ENCODE data around the gene RTN4IP1.
A peak's percentile ranks its signal among the peaks of the same experiment; 100 is the strongest.
"Not testable (repeated sequence)": the region's sequence is repeated elsewhere in the genome, so short reads cannot be mapped to it uniquely, and the experiment has no call there.

RTN4IP1 gene

GRCh38 chr6:106629103-106629858 is at the start of gene RTN4IP1, which contains the start of gene QRSL1:
Gene RTN4IP1 (minus strand): TSS chr6:106629498. CDS start chr6:106629021, 477 bp downstream.
Gene QRSL1 (plus strand): TSS chr6:106629578. CDS start chr6:106629682, 104 bp downstream.
- peak; percentile 94 for DNase-seq

DNA sequence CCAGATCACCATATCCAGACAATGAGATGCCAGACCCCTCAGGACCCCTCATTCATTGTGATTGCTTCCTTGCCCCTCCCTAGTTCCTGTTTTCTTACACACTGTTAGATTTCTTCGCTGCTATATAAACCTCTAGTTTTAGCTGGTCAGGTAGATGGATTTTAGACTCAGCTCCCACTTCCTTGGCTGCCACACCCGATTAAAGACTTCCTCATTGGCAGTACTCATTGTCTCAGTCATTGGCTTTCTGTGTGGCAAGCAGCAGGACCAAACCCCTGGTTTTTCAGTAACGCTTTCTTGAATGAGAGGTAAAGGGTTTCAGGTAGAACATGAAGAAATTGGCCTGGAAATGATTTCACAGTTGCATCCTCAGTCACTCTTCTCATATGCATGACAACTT is 48.0 kb upstream of the RTN4IP1 start:
- no peak for DNase-seq

- DNase-seq: no peak
These were observed 45.4 kb upstream of the RTN4IP1 start for GRCh38 chr6:106674541-106675229.

DNA sequence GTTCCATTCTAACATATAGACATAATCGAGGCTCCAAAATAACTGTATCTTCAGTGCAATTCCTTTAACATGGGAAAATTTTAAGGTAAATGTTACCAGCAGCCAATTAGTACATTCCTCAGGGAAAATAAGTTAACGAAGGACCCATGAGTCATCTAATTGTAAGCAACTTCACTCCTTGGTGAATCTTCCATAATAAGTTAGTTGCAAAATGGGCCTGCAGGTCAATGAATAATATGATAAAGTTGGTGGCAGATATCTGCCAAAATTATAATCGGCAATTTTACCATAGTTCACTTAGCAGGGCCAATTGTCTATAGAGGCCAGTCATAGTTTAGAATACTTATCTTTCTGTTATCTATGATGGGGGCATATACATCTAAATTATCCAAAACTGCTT is 42.4 kb upstream of the RTN4IP1 start:
- DNase-seq: no peak

- DNase-seq: no peak
These were observed 40.9 kb upstream of the RTN4IP1 start for GRCh38 chr6:106670236-106670635.

DNA sequence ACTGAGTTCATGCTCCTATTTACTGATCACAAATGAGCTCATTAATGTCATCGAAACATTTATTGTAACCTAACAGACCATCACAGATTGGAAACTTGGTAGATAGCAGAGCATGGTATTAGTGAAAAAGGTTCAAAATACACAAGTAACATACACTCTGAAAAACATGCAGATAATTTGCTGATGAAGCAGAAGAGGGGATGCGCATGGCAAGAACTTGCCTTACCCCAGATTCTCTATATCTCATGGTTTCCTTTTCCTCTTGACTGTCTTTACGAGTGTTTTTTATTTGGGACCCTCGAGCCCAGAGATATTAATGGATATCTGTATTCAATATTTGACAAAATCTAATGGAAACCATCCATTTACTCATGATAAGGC is 37.7 kb upstream of the RTN4IP1 start:
- no peak for DNase-seq

- DNase-seq: no peak
These were observed 37.2 kb upstream of the RTN4IP1 start for GRCh38 chr6:106666282-106667021.

DNA sequence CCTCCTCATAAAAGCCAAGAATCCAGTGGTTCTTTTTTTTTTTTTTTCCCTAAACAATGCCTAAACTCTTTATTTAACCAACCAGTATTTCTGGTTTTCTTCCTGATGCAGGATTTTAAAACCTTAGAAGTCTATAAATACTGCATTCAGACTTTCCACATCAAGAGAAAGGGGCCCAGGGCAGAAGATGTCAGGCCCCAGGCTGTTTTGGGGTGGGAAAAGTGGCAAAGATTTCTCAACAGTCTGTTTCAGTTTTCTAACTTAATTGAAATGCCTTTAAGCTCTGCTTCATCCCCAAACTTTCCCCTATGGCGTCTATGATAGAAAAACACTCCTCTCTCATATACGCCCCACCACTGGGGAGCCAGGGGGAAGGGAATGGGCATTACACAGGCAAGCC is 33.2 kb upstream of the RTN4IP1 start:
- DNase-seq: no peak

DNA sequence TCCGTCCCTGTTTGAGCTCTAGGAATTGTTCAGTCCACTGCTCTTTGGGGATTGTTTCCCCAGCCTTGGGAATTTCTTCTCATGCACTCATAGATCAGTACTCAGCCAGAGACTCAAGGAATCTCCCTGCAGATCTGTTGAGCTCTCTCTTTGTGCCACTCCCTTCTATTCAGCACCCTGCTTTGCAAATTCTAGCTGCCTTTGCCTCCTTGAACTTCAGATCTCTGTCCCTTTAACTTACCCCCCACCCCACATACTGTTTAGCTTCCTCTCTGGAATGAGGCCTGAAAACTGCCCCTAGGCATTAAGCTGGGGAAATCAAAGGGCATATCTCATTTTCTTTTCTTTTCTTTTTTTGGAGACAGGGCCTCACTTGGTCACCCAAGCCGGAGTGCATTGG is 30.6 kb upstream of the RTN4IP1 start:
- DNase-seq: no peak

- DNase-seq: no peak
These were observed 29.2 kb upstream of the RTN4IP1 start for GRCh38 chr6:106658469-106658868.

GRCh38 chr6:106648651-106649308 is 19.5 kb upstream of the RTN4IP1 start:
- DNase-seq: no peak

DNA sequence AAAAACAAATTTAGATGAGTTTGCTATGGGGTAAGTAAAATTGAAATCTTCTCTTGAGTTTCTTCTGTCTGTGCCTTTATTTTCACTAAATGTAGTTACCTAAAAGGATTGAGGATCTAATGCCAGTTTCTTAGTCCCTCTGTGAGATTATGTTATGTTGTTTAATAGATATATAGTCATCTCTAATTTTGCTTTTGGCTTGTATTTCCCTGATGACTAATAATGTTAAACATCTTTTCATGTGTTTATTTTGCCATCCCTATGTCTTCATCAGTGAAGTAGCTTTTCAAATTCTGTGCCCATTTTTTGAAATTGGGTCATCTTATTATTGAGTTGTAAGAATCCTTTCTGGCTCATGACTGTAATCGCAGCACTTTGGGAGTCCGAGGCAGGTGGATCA is 13.8 kb upstream of the RTN4IP1 start:
- DNase-seq: no peak

- DNase-seq: peak; percentile 4
These were observed 13.2 kb upstream of the RTN4IP1 start for GRCh38 chr6:106642476-106642875.

DNA sequence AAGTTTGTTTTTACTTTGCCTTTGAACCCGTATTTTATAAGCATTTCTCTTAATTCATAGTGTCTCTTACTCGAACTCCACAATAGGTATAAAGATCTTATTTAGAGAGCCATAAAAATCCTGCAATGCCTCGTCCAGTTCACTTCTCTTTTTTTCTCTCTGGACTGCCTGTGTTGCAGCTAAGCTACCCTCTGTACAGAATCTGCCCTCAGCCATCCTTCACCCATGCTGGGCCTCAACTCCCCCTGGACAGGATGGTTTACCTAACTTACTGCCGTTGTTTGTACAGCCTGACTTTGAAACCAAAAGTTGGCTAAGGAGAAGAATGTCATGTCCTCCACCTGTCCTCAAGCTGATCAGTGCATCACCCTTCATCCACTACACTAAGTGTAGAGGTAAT is 10.5 kb upstream of the RTN4IP1 start:
- no peak for DNase-seq

DNA sequence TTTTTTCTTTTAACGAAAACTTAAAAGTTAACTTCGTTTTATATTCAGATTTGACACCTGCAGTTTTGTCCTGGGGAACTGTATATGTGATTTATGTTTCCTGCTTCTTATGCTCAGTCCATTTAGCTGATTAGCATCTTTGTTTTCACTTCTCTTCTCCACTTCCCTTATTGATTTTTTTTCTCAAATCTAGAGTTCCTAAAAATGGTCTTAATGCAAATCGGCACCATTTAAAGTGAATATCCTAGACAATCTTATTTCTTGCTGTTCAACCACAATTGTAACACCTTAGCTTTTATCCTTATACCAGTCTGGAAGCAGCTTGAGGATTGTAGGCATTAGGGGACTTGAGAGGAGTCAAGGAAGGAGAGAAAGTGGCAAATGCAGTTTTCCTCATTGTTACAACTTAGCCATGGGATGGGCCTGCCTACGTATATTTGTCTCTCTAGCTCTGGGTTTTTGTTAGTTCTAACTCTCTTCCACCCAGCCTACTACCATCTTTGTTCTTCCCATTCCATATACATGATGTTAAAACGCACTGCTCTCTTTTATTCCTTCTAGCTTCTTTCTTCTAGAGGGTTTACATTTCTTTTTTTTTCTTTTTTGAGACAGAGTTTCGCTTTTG is 8.5 kb upstream of the RTN4IP1 start:
- no peak for DNase-seq

DNA sequence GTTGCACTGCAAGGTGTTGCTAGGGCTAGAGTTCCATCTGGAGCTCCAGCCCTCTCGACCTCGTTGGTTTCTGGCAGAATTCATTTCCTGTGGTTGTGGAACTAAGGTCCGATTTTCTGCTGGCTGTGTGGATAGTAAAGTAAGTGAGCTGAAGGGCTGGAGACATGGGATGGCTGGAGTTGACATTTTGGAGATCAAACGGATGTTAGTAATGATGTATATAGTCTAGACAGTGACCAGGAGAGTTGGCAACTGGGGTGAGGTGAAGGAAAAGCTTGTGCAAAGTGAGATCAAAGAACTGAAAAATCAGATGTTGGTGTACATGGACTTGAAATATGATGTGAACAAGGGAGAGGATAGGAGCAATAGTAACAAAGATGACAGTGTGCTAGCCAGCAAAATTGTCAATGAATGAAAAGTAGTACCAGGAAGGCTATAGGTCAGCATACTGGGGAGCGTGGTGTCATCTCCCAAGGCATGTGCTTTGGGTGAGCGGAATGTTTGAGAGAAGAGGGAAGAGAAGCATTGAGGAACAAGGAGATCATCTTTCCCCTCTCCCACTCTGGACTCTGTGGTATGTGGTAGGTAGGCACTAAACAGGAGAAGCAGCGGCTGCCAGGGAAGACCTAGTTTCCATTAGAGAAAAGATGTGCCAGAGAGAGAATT is 7.9 kb upstream of the RTN4IP1 start:
- DNase-seq: no peak

GRCh38 chr6:106634565-106634964 is 5.3 kb upstream of the RTN4IP1 start:
- DNase-seq: no peak

GRCh38 chr6:106631346-106631745 is 2.0 kb upstream of the RTN4IP1 start:
- DNase-seq: no peak

- DNase-seq: no peak
These were observed 1.1 kb upstream of the RTN4IP1 start for GRCh38 chr6:106630366-106630765.

- DNase-seq: no peak
These were observed 513 bp upstream of the RTN4IP1 start for GRCh38 chr6:106629859-106630163.

DNA sequence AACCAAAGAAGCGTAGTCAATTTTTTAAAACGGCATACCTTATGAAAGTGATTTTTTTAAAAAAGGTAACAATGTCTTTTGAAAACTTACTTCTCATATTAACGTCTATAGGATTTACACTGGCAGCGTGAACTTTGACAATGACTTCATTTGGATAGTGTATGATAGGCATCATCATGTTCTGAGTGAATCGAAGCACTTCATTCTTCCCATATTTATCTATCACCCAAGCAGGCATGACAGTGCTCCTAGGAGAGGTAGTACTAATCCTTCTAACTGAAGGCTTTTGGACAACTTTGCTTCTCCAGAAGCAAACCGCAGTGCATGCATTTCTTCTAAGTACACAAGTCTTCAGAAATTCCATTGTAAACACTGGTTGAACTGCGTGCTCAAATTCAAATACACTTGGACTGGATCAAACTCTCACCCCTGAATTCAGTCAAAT is 618 bp downstream of the RTN4IP1 start:
- no peak for DNase-seq

DNA sequence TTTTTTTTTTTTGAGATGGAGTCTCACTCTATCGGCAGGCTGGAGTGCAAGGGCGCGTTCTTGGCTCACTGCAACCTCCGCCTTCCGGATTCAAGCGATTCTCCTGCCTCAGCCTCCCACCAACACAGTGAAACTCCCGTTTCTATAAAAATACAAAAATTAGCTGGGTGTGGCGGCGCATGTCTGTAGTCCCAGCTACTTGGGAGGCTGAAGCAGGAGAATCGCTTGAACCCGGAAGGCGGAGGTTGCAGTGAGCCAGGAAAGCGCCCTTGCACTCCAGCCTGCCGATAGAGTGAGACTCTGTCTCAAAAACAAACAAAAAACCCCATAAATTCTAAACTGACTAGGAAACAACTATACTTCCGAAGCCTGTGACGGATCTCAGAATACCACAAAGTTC is 1.5 kb downstream of the RTN4IP1 start:
- DNase-seq: not testable (repeated sequence)
